HEK293 (cell line): ENCODE data around the gene ZFYVE28.

Experiments used
- ATF2 ChIP-seq: fragments of 450-650 bp; formaldehyde crosslinking; IDR thresholded peaks from 2 replicates; pipeline ENCODE4 v1.5.1; 2016; ENCODE audit warnings: missing biosample characterization, missing genetic modification characterization, low read depth
- CTCF ChIP-seq: fragments of 450-650 bp; formaldehyde crosslinking; IDR thresholded peaks from 2 replicates; pipeline ENCODE4 v1.5.1; 2016; ENCODE audit warnings: missing biosample characterization, missing genetic modification characterization
- IKZF3 ChIP-seq: fragments of 450-650 bp; IDR thresholded peaks from 2 replicates; pipeline ENCODE4 v1.5.0; 2018; ENCODE audit warnings: missing biosample characterization, mild to moderate bottlenecking, missing genetic modification characterization, moderate library complexity
- SETDB1 ChIP-seq: IDR thresholded peaks from one replicate; pipeline ENCODE4 v1.6.1; 2017; ENCODE audit warnings: mild to moderate bottlenecking, low read length, moderate library complexity, mixed read lengths; ENCODE audit not compliant: insufficient read length
- TCF7L2 ChIP-seq: IDR thresholded peaks from 2 replicates; pipeline ENCODE4 v1.6.1; 2011; ENCODE audit warnings: low read depth, mild to moderate bottlenecking, inconsistent platforms, low read length, moderate library complexity, borderline replicate concordance
- ZNF169 ChIP-seq: fragments of 450-650 bp; formaldehyde crosslinking; IDR thresholded peaks from 2 replicates; pipeline ENCODE4 v1.5.1; 2016; ENCODE audit warnings: missing biosample characterization, missing genetic modification characterization
- ZNF221 ChIP-seq: fragments of 450-650 bp; formaldehyde crosslinking; IDR thresholded peaks from 2 replicates; pipeline ENCODE4 v1.5.1; 2017; ENCODE audit warnings: missing biosample characterization, missing genetic modification characterization, borderline replicate concordance
- ZNF24 ChIP-seq: fragments of 450-650 bp; formaldehyde crosslinking; IDR thresholded peaks from 2 replicates; pipeline ENCODE4 v1.5.1; 2016; ENCODE audit warnings: missing biosample characterization, missing genetic modification characterization
- ZNF362 ChIP-seq: fragments of 450-650 bp; formaldehyde crosslinking; IDR thresholded peaks from 2 replicates; pipeline ENCODE4 v1.5.1; 2016; ENCODE audit warnings: missing biosample characterization, missing genetic modification characterization
- ZNF416 ChIP-seq: fragments of 450-650 bp; formaldehyde crosslinking; IDR thresholded peaks from 2 replicates; pipeline ENCODE4 v1.5.1; 2016; ENCODE audit warnings: missing biosample characterization, missing genetic modification characterization
- ZNF521 ChIP-seq: fragments of 450-650 bp; formaldehyde crosslinking; IDR thresholded peaks from 2 replicates; pipeline ENCODE4 v1.5.1; 2017; ENCODE audit warnings: missing biosample characterization, mild to moderate bottlenecking, missing genetic modification characterization
- TF ChIP-seq, protein P1 (sequence below): fragments of 450-650 bp; formaldehyde crosslinking; IDR thresholded peaks from 2 replicates; pipeline ENCODE4 v1.5.1; 2016; ENCODE audit warnings: missing biosample characterization, missing genetic modification characterization, borderline replicate concordance
- TF ChIP-seq, protein P2 (sequence below): fragments of 450-650 bp; formaldehyde crosslinking; IDR thresholded peaks from 2 replicates; pipeline ENCODE4 v1.5.1; 2016; ENCODE audit warnings: missing biosample characterization, missing genetic modification characterization
- TF ChIP-seq, protein P3 (sequence below): fragments of 450-650 bp; formaldehyde crosslinking; conservative IDR thresholded peaks from 2 replicates; pipeline ENCODE4 v1.5.1; 2016; ENCODE audit warnings: low read depth, missing biosample characterization, missing genetic modification characterization

GRCh38 chr4:2255501-2256155 is 162.8 kb downstream of the ZFYVE28 start:
- TF ChIP-seq CTCF (tag by site-specific recombination), result no peak
- TF ChIP-seq TCF7L2, result no peak
- TF ChIP-seq ATF2 (tag by site-specific recombination), result no peak
- TF ChIP-seq ZNF521, result no peak
- TF ChIP-seq ZNF169, result no peak
- TF ChIP-seq ZNF221, result no peak
- TF ChIP-seq ZNF362, result no peak
- no peak for TF ChIP-seq ZNF24 (tag by site-specific recombination)
- TF ChIP-seq ZNF416 (tag by site-specific recombination), result no peak
- no peak for TF ChIP-seq IKZF3 (tag by site-specific recombination)
- no peak for TF ChIP-seq SETDB1
- TF ChIP-seq, protein P1, sequence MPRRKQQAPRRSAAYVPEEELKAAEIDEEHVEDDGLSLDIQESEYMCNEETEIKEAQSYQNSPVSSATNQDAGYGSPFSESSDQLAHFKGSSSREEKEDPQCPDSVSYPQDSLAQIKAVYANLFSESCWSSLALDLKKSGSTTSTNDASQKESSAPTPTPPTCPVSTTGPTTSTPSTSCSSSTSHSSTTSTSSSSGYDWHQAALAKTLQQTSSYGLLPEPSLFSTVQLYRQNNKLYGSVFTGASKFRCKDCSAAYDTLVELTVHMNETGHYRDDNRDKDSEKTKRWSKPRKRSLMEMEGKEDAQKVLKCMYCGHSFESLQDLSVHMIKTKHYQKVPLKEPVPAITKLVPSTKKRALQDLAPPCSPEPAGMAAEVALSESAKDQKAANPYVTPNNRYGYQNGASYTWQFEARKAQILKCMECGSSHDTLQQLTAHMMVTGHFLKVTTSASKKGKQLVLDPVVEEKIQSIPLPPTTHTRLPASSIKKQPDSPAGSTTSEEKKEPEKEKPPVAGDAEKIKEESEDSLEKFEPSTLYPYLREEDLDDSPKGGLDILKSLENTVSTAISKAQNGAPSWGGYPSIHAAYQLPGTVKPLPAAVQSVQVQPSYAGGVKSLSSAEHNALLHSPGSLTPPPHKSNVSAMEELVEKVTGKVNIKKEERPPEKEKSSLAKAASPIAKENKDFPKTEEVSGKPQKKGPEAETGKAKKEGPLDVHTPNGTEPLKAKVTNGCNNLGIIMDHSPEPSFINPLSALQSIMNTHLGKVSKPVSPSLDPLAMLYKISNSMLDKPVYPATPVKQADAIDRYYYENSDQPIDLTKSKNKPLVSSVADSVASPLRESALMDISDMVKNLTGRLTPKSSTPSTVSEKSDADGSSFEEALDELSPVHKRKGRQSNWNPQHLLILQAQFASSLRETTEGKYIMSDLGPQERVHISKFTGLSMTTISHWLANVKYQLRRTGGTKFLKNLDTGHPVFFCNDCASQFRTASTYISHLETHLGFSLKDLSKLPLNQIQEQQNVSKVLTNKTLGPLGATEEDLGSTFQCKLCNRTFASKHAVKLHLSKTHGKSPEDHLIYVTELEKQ (tag by site-specific recombination), result no peak
- TF ChIP-seq, protein P2, sequence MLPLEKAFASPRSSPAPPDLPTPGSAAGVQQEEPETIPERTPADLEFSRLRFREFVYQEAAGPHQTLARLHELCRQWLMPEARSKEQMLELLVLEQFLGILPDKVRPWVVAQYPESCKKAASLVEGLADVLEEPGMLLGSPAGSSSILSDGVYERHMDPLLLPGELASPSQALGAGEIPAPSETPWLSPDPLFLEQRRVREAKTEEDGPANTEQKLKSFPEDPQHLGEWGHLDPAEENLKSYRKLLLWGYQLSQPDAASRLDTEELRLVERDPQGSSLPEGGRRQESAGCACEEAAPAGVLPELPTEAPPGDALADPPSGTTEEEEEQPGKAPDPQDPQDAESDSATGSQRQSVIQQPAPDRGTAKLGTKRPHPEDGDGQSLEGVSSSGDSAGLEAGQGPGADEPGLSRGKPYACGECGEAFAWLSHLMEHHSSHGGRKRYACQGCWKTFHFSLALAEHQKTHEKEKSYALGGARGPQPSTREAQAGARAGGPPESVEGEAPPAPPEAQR (tag by site-specific recombination), result no peak
- TF ChIP-seq, protein P3, sequence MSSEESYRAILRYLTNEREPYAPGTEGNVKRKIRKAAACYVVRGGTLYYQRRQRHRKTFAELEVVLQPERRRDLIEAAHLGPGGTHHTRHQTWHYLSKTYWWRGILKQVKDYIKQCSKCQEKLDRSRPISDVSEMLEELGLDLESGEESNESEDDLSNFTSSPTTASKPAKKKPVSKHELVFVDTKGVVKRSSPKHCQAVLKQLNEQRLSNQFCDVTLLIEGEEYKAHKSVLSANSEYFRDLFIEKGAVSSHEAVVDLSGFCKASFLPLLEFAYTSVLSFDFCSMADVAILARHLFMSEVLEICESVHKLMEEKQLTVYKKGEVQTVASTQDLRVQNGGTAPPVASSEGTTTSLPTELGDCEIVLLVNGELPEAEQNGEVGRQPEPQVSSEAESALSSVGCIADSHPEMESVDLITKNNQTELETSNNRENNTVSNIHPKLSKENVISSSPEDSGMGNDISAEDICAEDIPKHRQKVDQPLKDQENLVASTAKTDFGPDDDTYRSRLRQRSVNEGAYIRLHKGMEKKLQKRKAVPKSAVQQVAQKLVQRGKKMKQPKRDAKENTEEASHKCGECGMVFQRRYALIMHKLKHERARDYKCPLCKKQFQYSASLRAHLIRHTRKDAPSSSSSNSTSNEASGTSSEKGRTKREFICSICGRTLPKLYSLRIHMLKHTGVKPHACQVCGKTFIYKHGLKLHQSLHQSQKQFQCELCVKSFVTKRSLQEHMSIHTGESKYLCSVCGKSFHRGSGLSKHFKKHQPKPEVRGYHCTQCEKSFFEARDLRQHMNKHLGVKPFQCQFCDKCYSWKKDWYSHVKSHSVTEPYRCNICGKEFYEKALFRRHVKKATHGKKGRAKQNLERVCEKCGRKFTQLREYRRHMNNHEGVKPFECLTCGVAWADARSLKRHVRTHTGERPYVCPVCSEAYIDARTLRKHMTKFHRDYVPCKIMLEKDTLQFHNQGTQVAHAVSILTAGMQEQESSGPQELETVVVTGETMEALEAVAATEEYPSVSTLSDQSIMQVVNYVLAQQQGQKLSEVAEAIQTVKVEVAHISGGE, result no peak
